SK-N-SH (cell line): ENCODE measurements around the gene GATA2. TPM values are rescaled to one million over a fixed set of nuclear protein-coding genes. Genes with fewer than 3 reads are reported as not detected.

Experiments used
- CTCF ChIA-PET: fragments of 300-600, 350-600 bp; formaldehyde crosslinking; extraction: SDS; loops from one replicate; lab custom pipeline; 2021; lab: Yijun Ruan, JAX
- POLR2A ChIA-PET: fragments of 350-600 bp; sonication (Branson Sonifier 250); formaldehyde crosslinking; extraction: SDS; loops from one replicate; lab custom pipeline; 2020; ENCODE audit warnings: antibody characterized with exemption, inconsistent platforms; lab: Yijun Ruan, JAX
- DNase-seq: peaks from one replicate; pipeline ENCODE4 v3.0.0; 2012
- H2AFZ ChIP-seq: fragments of 200-600 bp; sonication (generic); 2 replicates; pipeline ENCODE4 v1.8.1; 2016; ENCODE audit warnings: antibody characterized with exemption, mild to moderate bottlenecking, low read depth
- H3F3A ChIP-seq: fragments of 200-600 bp; sonication (generic); replicated peaks from 2 replicates; pipeline ENCODE3; 2016; ENCODE audit warnings: antibody characterized with exemption, mild to moderate bottlenecking; ENCODE audit not compliant: insufficient read depth
- H3K27ac ChIP-seq, 2 experiments: fragments of 200-500 bp in 1 of 2; fragments of 200-600 bp in 1 of 2; sonication (Bioruptor generic) in 1 of 2; sonication (generic), shearing (Covaris generic) in 1 of 2; 2 replicates each; pipeline versions ENCODE4 v1.5.1 to v1.6.1; 2014 to 2016; ENCODE audit warnings: low read depth in 2 of 2, inconsistent platforms in 1 of 2, low read length in 1 of 2, mild to moderate bottlenecking in 1 of 2, mixed read lengths in 1 of 2
- H3K27me3 ChIP-seq: fragments of 200-600 bp; sonication (generic), shearing (Covaris generic); 2 replicates; pipeline ENCODE4 v1.6.1; 2016; ENCODE audit warnings: mixed run types; ENCODE audit not compliant: insufficient read depth
- H3K36me3 ChIP-seq, 2 experiments: fragments of 200-500 bp in 1 of 2; fragments of 200-600 bp in 1 of 2; sonication (Bioruptor generic) in 1 of 2; sonication (generic) in 1 of 2; replicated peaks in 1 of 2; 2 replicates each; pipeline versions ENCODE3 to v1.5.1; 2014 to 2016; ENCODE audit warnings: low read length in 1 of 2, mild to moderate bottlenecking in 1 of 2; ENCODE audit not compliant: insufficient read depth in 2 of 2, control insufficient read depth in 1 of 2
- H3K4me1 ChIP-seq, 2 experiments: fragments of 200-500 bp in 1 of 2; fragments of 200-600 bp in 1 of 2; sonication (Bioruptor generic) in 1 of 2; sonication (generic), shearing (Covaris generic) in 1 of 2; 2 replicates each; pipeline versions ENCODE4 v1.5.1 to v1.6.1; 2014 to 2016; ENCODE audit warnings: low read depth in 1 of 2, low read length in 1 of 2, mixed run types in 1 of 2; ENCODE audit not compliant: insufficient read depth in 2 of 2, control insufficient read depth in 1 of 2
- H3K4me2 ChIP-seq: fragments of 200-600 bp; sonication (generic), shearing (Covaris generic); 2 replicates; pipeline ENCODE4 v1.6.1; 2017; ENCODE audit warnings: mixed run types
- H3K4me3 ChIP-seq, 2 experiments: fragments of 200-500 bp in 1 of 2; fragments of 200-600 bp in 1 of 2; sonication (Bioruptor generic) in 1 of 2; sonication (generic), shearing (Covaris generic) in 1 of 2; 2 replicates each; pipeline versions ENCODE4 v1.5.1 to v1.8.1; 2014 to 2016; ENCODE audit warnings: low read depth in 2 of 2, inconsistent platforms in 1 of 2, low read length in 1 of 2, mild to moderate bottlenecking in 1 of 2, mixed read lengths in 1 of 2, moderate library complexity in 1 of 2
- H3K79me2 ChIP-seq: fragments of 200-600 bp; sonication (generic); 2 replicates; pipeline ENCODE4 v1.8.1; 2017; ENCODE audit warnings: mild to moderate bottlenecking; ENCODE audit not compliant: insufficient read depth
- H3K9ac ChIP-seq: fragments of 200-600 bp; sonication (generic); 2 replicates; pipeline ENCODE4 v1.6.1; 2017; ENCODE audit warnings: mixed run types
- H3K9me2 ChIP-seq: fragments of 200-600 bp; sonication (generic); 2 replicates; pipeline ENCODE4 v1.6.1; 2017; ENCODE audit warnings: mixed run types
- H3K9me3 ChIP-seq: fragments of 200-600 bp; sonication (generic); 2 replicates; pipeline ENCODE4 v1.6.1; 2017; ENCODE audit warnings: mixed run types, mild to moderate bottlenecking, moderate library complexity
- H4K20me1 ChIP-seq: fragments of 200-600 bp; sonication (generic); 2 replicates; pipeline ENCODE4 v1.6.1; 2017; ENCODE audit warnings: mild to moderate bottlenecking, mixed run types; ENCODE audit not compliant: insufficient read depth
- ELF1 ChIP-seq: IDR thresholded peaks from 2 replicates; pipeline ENCODE4 v1.4.0; 2012
- EP300 ChIP-seq, 2 experiments: IDR thresholded peaks; 2 replicates each; pipeline versions ENCODE4 v1.4.0 to v1.6.1; 2012; ENCODE audit warnings: borderline replicate concordance in 1 of 2, low read depth in 1 of 2, low read length in 1 of 2
- FOXM1 ChIP-seq: IDR thresholded peaks from 2 replicates; pipeline ENCODE4 v1.4.0; 2012; ENCODE audit warnings: low read depth, mild to moderate bottlenecking
- MXI1 ChIP-seq: IDR thresholded peaks from 2 replicates; pipeline ENCODE4 v1.6.1; 2012; ENCODE audit warnings: mild to moderate bottlenecking, low read depth, low read length, improper control_type of control experiment
- NFIC ChIP-seq: IDR thresholded peaks from 2 replicates; pipeline ENCODE4 v1.4.0; 2012; ENCODE audit warnings: borderline replicate concordance
- RXRA ChIP-seq: IDR thresholded peaks from 2 replicates; pipeline ENCODE4 v1.4.0; 2012; ENCODE audit warnings: low read depth, mild to moderate bottlenecking, borderline replicate concordance
- SIN3A ChIP-seq: IDR thresholded peaks from 2 replicates; pipeline ENCODE4 v1.6.1; 2012; ENCODE audit warnings: low read depth, mild to moderate bottlenecking, low read length, moderate library complexity, borderline replicate concordance
- TEAD4 ChIP-seq: IDR thresholded peaks from 2 replicates; pipeline ENCODE4 v1.4.0; 2012; ENCODE audit warnings: mild to moderate bottlenecking, borderline replicate concordance; ENCODE audit not compliant: insufficient read depth
- WGBS: methylation state at CpG from one replicate; pipeline ENCODE4 v1.1.6; 2017; ENCODE audit warnings: low lambda C conversion rate; 5-methylcytosine and 5-hydroxymethylcytosine counted together
- polyA plus RNA-seq, 3 experiments: library from polyadenylated mRNA; depleted of rRNA; stranded (reverse); fragments of >200 nt; gene quantifications; 2 replicates each; pipeline ENCODE4 v1.2.3, GENCODE V29; 2012
- TF ChIP-seq, protein P1 (sequence below): fragments of 150-350 bp; IDR thresholded peaks from 2 replicates; pipeline ENCODE4 v1.6.1; 2016; ENCODE audit warnings: mild to moderate bottlenecking, low read depth, low read length
- TF ChIP-seq, protein P2 (sequence below): IDR thresholded peaks from 2 replicates; pipeline ENCODE4 v1.4.0; 2012; ENCODE audit warnings: low read depth, borderline replicate concordance
- TF ChIP-seq, protein P3 (sequence below): fragments of 150-350 bp; IDR thresholded peaks from 2 replicates; pipeline ENCODE4 v1.6.1; 2017; ENCODE audit warnings: antibody characterized with exemption, low read length, low read depth, borderline replicate concordance
- TF ChIP-seq, protein P4 (sequence below): IDR thresholded peaks from 2 replicates; pipeline ENCODE4 v1.6.1; 2012; ENCODE audit warnings: mild to moderate bottlenecking, low read depth, low read length, moderate library complexity

GATA2 gene
- polyA plus RNA-seq, 1 of the 3 experiments (the other 2 are of a cell fraction), result 5.5 TPM

DNA sequence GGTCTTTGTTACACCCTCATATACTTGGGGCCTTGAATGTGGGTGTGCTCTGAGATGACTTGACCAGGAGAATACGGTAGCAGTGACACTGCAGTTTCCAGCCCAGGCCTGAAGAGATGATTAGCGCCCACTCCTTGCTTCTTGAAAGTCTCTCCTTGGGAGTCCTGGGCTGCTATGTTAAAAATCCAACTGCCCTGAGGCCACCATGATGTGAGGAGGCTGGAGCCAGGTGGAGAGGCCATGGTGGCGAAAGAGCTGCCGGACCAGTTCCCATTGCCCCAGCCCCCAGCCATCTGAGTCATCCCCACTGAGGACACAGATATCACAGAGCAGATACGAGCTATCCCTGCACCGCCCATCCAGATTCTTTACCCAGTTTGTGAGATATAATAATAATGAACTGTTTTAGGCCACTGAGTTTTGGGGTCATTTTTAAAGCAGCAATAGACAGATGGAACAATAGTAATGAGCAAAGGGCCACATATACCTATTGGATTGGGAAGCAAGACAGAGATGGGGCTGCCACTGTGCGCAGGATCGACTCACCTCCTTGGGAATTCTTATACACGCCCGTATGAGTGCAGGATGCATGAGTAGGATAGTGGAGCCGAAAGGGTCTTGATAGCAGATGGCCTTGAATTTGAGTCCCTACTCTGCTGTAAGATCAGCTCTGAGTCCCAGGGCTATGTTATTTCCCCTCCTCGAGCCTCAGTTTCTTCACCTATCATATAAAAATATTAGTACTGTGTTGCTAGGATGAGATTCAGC, 12.1 kb upstream of the GATA2 start:
- no peak for DNase-seq
- CTCF ChIA-PET, result interaction anchor here (0.9 to 2.7 kb wide), 5 partner anchors 8 to 103 kb away, joined by 3 to 14 read pairs (median 5); no protein-coding TSS in a partner anchor
- H2AFZ ChIP-seq, result no peak overlapping the region
- no peaks in the 10 kb centered on the region for H3K4me1 ChIP-seq
- H3K79me2 ChIP-seq, result no peaks in the 10 kb centered on the region
- H3K4me3 ChIP-seq, result no peak overlapping the region
- H4K20me1 ChIP-seq, result no peaks in the 10 kb centered on the region
- H3K9me2 ChIP-seq, result no peaks in the 10 kb centered on the region
- POLR2A ChIA-PET, result interaction anchor here (1.4 kb wide), 1 partner anchor 15 kb away, joined by 3 read pairs; no protein-coding TSS in a partner anchor
- no peaks in the 10 kb centered on the region for H3K36me3 ChIP-seq
- H3F3A ChIP-seq, result no peaks in the 10 kb centered on the region
- no peak overlapping the region for H3K4me2 ChIP-seq
- TF ChIP-seq, protein P1, sequence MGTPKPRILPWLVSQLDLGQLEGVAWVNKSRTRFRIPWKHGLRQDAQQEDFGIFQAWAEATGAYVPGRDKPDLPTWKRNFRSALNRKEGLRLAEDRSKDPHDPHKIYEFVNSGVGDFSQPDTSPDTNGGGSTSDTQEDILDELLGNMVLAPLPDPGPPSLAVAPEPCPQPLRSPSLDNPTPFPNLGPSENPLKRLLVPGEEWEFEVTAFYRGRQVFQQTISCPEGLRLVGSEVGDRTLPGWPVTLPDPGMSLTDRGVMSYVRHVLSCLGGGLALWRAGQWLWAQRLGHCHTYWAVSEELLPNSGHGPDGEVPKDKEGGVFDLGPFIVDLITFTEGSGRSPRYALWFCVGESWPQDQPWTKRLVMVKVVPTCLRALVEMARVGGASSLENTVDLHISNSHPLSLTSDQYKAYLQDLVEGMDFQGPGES, result no peak
- TF ChIP-seq FOXM1 (no peak), TEAD4 (no peak), NFIC (no peak), SIN3A (no peak)
- H3K9ac ChIP-seq, result no peak overlapping the region
- H3K27me3 ChIP-seq, result no peaks in the 10 kb centered on the region
- no peaks in the 10 kb centered on the region for H3K9me3 ChIP-seq
- no peak overlapping the region for H3K27ac ChIP-seq
- 83% methylated on average over 11 of the region's 12 CpGs for WGBS

DNA sequence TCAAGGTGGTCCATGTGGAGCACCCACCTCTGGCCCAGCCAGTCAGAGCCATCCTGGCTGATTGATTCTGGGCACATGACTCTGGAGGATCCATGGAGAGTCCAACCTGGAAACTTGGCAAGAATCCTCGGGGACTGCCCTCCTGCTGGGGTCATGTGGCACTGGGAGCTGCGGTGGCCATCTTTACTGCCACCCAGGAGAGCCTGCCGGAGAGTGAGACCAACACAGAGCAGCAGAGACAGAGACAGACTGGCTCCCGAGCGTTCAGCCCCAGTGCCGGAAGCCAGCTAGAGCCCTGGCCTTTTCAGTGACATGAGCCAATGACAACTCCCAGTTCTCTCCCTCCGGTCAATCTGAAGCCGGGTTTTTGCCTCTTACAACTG, 11.5 kb upstream of the GATA2 start:
- H4K20me1 ChIP-seq, result no peaks in the 10 kb centered on the region
- no peaks in the 10 kb centered on the region for H3K27me3 ChIP-seq
- no peak overlapping the region for H3K27ac ChIP-seq
- DNase-seq, result no peak
- ChIA-PET CTCF (interaction anchor here (1.2 to 2.7 kb wide), 4 partner anchors 8 to 103 kb away, joined by 3 to 14 read pairs (median 5); no protein-coding TSS in a partner anchor), POLR2A (interaction anchor here (1.4 kb wide), 1 partner anchor 15 kb away, joined by 3 read pairs; no protein-coding TSS in a partner anchor)
- H2AFZ ChIP-seq, result no peak overlapping the region
- no peaks in the 10 kb centered on the region for H3K79me2 ChIP-seq
- 73% methylated on average over 3 of the region's 8 CpGs for WGBS
- H3K4me2 ChIP-seq, result no peak overlapping the region
- H3K4me3 ChIP-seq, result no peak overlapping the region
- no peaks in the 10 kb centered on the region for H3F3A ChIP-seq
- H3K9ac ChIP-seq, result no peak overlapping the region
- no peaks in the 10 kb centered on the region for H3K4me1 ChIP-seq
- no peaks in the 10 kb centered on the region for H3K9me3 ChIP-seq
- no peaks in the 10 kb centered on the region for H3K9me2 ChIP-seq
- no peaks in the 10 kb centered on the region for H3K36me3 ChIP-seq
- TF ChIP-seq, protein P2, sequence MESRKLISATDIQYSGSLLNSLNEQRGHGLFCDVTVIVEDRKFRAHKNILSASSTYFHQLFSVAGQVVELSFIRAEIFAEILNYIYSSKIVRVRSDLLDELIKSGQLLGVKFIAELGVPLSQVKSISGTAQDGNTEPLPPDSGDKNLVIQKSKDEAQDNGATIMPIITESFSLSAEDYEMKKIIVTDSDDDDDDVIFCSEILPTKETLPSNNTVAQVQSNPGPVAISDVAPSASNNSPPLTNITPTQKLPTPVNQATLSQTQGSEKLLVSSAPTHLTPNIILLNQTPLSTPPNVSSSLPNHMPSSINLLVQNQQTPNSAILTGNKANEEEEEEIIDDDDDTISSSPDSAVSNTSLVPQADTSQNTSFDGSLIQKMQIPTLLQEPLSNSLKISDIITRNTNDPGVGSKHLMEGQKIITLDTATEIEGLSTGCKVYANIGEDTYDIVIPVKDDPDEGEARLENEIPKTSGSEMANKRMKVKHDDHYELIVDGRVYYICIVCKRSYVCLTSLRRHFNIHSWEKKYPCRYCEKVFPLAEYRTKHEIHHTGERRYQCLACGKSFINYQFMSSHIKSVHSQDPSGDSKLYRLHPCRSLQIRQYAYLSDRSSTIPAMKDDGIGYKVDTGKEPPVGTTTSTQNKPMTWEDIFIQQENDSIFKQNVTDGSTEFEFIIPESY, result no peak
- TF ChIP-seq, protein P1, result no peak
- TF ChIP-seq MXI1 (no peak), NFIC (no peak), EP300 (IDR thresholded peaks at IDR 0.05; ENCODE audit: borderline replicate concordance in 1 of 2, low read depth in 1 of 2, low read length in 1 of 2) (no peak), ELF1 (no peak), RXRA (no peak)
- TF ChIP-seq, protein P3, sequence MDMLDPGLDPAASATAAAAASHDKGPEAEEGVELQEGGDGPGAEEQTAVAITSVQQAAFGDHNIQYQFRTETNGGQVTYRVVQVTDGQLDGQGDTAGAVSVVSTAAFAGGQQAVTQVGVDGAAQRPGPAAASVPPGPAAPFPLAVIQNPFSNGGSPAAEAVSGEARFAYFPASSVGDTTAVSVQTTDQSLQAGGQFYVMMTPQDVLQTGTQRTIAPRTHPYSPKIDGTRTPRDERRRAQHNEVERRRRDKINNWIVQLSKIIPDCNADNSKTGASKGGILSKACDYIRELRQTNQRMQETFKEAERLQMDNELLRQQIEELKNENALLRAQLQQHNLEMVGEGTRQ, result no peak
- TF ChIP-seq, protein P4, sequence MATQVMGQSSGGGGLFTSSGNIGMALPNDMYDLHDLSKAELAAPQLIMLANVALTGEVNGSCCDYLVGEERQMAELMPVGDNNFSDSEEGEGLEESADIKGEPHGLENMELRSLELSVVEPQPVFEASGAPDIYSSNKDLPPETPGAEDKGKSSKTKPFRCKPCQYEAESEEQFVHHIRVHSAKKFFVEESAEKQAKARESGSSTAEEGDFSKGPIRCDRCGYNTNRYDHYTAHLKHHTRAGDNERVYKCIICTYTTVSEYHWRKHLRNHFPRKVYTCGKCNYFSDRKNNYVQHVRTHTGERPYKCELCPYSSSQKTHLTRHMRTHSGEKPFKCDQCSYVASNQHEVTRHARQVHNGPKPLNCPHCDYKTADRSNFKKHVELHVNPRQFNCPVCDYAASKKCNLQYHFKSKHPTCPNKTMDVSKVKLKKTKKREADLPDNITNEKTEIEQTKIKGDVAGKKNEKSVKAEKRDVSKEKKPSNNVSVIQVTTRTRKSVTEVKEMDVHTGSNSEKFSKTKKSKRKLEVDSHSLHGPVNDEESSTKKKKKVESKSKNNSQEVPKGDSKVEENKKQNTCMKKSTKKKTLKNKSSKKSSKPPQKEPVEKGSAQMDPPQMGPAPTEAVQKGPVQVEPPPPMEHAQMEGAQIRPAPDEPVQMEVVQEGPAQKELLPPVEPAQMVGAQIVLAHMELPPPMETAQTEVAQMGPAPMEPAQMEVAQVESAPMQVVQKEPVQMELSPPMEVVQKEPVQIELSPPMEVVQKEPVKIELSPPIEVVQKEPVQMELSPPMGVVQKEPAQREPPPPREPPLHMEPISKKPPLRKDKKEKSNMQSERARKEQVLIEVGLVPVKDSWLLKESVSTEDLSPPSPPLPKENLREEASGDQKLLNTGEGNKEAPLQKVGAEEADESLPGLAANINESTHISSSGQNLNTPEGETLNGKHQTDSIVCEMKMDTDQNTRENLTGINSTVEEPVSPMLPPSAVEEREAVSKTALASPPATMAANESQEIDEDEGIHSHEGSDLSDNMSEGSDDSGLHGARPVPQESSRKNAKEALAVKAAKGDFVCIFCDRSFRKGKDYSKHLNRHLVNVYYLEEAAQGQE, result no peak
